PC-3 (cell line): ENCODE measurements around the gene HMCN2.

Experiments used
- EZH2 ChIP-seq: fragments of 300-600 bp; sonication (generic); IDR thresholded peaks from one replicate; pipeline ENCODE4 v1.6.1; 2017; ENCODE audit warnings: antibody characterized with exemption, mild to moderate bottlenecking, low read length; ENCODE audit not compliant: unreplicated experiment
- TF ChIP-seq, protein P1 (sequence below): fragments of 300-600 bp; sonication (generic); conservative IDR thresholded peaks from 2 replicates; pipeline ENCODE4 v1.5.1; 2017; ENCODE audit warnings: antibody characterized with exemption, low read depth, mild to moderate bottlenecking, low read length

DNA sequence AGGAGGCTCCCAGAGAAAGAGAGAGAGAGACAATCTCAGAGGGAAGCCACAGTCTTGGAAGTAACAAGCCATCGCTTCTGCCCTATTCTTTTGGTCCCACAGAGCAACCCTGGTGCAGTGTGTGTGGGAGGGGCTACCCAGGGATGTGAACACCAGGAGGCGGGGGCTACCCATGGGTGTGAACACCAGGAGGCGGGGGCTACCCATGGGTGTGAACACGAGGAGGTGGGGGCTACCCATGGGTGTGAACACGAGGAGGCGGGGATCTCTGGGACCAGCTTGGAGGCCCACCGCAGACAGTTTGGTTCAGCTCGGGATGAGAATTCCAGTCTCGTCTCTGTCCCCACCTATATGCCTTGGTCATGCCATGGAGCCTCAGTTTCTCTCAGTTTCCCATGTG, 44.9 kb downstream of the HMCN2 start:
- TF ChIP-seq, protein P1, sequence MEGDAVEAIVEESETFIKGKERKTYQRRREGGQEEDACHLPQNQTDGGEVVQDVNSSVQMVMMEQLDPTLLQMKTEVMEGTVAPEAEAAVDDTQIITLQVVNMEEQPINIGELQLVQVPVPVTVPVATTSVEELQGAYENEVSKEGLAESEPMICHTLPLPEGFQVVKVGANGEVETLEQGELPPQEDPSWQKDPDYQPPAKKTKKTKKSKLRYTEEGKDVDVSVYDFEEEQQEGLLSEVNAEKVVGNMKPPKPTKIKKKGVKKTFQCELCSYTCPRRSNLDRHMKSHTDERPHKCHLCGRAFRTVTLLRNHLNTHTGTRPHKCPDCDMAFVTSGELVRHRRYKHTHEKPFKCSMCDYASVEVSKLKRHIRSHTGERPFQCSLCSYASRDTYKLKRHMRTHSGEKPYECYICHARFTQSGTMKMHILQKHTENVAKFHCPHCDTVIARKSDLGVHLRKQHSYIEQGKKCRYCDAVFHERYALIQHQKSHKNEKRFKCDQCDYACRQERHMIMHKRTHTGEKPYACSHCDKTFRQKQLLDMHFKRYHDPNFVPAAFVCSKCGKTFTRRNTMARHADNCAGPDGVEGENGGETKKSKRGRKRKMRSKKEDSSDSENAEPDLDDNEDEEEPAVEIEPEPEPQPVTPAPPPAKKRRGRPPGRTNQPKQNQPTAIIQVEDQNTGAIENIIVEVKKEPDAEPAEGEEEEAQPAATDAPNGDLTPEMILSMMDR: no peak
- TF ChIP-seq EZH2: no peak
